GM19467 (cell line): ENCODE measurements around the gene MEAF6.
"Not testable (repeated sequence)": the region's sequence is repeated elsewhere in the genome, so short reads cannot be mapped to it uniquely, and the experiment has no call there.

Experiments used
- ATAC-seq: cut with Tn5 transposase; IDR thresholded peaks from one replicate; pipeline ENCODE4 v1.9.1; 2021; ENCODE audit warnings: mild to moderate bottlenecking, moderate library complexity; ENCODE audit not compliant: unreplicated experiment

MEAF6 gene

DNA sequence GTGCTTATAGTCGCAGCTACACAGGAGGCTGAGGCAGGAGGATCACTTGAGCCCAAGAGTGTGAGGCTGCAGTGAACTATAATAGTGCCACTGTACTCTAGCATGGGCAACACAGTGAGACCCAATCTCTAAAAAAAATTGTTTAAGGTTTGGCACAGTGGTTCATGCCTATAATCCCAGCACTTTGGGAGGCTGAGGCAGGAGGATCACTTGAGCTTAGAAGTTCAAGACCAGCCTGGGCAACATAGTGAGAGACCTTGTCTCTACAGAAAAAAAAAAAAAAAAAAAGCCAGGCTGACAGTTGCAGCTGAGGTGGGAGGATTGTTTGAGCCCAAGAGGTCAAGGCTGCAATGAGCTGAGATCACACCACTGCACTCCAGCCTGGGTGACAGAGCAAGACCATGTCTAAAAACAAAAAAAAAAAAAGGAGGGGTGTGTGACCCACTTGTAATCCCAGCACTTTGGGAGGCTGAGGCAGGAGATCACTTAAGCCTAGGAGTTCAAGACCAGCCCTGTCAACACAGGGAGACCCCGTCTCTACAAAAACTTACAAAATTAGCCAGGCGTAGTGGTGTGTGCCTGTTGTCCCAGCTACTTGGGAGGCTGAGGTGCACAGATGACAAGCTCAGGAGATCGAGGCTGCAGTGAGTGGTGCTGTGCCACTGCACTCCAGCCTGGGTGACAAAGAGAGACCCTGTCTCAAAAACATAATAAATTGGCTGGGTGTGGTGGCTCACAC lies 18.0 kb upstream of the MEAF6 start:
- ATAC-seq, result not testable (repeated sequence)

- ATAC-seq, result not testable (repeated sequence)
These were observed 15.3 kb upstream of the MEAF6 start for GRCh38 chr1:37529888-37530287.

DNA sequence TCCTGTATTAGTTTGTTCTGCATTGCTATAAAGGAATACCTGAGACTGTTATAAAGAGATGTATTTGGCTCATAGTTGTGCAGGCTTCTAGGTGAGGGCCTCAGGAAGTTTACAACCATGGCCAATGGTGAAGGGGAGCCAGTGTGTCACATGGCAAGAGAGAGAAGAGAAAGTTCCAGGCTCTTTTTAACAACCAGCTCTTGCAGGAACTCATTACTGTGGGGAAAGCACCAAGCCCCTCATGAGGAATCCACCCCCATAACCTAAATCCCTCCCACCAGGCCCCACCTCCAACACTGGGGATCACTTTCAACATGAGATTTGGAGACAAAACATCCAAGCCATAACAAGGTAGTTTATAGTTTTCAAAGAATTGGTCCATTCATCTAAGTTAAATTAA lies 5.0 kb upstream of the MEAF6 start:
- ATAC-seq, result no peak

- ATAC-seq, result not testable (repeated sequence)
These were observed 4.4 kb upstream of the MEAF6 start for GRCh38 chr1:37518929-37519328.

- not testable (repeated sequence) for ATAC-seq
These were observed 3.7 kb upstream of the MEAF6 start for GRCh38 chr1:37518241-37518640.

GRCh38 chr1:37517569-37517968 lies 3.0 kb upstream of the MEAF6 start:
- no peak for ATAC-seq

GRCh38 chr1:37515185-37516034 lies 844 bp upstream of the MEAF6 start:
- ATAC-seq, result no peak

DNA sequence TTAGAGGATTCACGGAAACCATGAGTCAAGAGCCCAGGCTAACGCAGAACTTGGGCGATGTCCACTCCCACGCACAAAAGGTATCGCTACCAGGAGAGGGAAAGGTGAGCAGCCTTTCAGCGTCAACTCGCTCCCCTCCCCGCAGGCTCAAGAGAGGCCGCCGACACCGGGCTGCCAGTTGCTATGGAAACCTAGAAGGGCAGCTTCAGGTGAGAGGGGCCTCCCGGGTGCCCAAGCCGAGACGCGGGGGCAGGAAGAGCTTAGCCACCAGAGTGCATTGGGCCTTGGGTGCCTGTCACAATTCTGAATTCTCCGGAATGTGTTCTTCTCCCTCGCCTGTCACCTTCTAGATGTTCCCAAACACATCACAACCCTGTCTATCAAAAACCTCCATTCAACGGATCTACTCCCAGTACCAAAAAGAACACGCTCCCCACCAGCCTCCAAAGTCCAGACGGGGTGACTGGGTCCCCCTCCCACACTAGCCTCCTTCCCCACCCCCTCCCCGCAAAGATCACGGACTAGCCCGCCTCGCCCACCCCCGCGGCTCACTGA lies 694 bp downstream of the MEAF6 start:
- peak; percentile 24 for ATAC-seq

DNA sequence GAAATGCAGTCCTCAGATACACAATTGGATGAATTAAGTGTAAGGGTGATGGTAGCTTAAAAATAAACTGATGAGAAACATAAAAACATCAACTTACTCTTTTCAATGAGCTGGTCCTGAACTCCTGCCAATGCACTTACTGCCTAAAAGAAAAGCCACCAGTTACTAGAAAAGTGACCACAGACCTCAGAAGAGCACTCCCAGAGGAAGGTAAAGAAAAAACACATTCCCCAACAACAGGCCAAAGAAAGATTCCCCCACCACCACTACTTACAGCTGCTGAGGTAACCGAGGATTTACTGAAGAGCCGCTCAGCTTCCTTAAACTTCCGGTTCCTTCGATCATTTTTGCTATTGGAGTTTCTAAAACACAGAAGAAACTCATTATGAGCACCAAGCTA lies 5.4 kb downstream of the MEAF6 start:
- no peak for ATAC-seq

DNA sequence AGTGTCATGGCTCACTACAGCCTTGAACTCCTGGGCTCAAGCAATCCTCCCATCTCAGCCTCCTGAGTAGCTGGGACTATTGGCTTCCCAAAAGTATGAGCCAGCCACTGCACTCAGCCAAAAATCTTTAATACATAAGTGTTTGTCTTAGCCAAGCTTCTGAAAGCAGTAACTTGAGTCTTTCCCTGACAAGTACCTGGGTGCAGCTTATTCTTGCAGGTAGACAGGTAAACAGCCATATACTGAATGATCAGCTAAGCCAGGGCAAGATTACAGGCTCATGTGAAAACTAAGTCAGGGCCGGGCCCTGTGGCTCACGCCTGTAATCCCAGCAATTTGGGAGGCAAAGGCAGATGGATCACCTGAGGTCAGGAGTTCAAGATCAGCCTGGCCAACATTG lies 7.8 kb downstream of the MEAF6 start:
- no peak for ATAC-seq

- not testable (repeated sequence) for ATAC-seq
These were observed 11.8 kb downstream of the MEAF6 start for GRCh38 chr1:37502791-37503190.

DNA sequence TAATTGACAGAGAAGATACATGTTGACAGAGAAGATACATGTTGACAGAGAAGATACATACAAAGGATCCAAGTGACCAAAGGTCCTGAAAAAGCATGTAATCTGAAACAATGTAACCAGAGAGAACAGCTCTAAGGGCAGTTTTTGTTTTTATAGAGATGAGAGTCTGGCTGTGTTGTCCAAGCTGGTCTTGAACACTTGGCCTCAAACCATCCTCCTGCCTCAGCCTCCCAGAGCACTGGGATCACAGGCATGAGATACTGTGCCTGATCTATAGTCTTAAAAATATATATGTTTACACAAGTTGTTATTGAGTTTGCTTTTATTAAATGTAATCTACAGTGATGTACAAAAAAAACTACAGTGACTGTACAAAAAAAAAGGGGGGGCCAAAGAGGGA lies 12.5 kb downstream of the MEAF6 start:
- ATAC-seq, result no peak

GRCh38 chr1:37501661-37502060 lies 12.9 kb downstream of the MEAF6 start:
- ATAC-seq, result no peak

DNA sequence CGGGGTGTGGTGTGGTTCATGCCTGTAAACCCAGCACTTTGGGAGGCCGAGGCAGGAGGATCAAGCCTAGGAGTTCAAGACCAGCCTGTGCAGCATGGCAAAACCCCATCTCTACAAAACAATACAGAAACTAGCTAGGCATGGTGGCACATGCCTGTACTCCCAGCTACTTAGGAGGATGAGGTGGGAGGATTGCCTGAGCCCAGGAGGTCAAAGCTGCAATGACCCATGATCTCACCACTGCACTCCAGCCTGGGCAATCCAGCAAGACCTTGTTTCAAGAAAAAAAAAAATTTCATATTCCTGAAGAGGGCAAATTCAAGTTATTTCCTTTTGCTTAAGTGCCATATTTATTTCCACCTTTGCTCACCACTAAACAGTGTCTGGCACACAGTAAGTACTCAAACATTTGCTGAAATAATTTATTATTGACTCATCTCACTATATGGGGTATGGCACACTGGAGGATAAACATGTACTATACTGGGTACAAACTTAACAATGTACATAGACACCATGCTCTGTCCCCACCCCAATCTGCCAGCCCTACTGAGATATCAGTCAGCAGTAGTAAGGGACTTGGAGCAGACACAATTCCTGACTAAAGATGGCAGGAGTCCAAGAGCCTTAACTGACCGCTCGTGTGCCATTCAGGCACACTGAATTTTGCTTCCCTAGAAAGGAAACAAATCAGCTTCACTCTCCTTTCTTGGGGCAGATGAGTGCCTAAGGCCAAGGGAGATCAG lies 15.5 kb downstream of the MEAF6 start:
- no peak for ATAC-seq

GRCh38 chr1:37497832-37498231 lies 16.7 kb downstream of the MEAF6 start:
- no peak for ATAC-seq

GRCh38 chr1:37495875-37496274 lies 18.7 kb downstream of the MEAF6 start:
- no peak for ATAC-seq

DNA sequence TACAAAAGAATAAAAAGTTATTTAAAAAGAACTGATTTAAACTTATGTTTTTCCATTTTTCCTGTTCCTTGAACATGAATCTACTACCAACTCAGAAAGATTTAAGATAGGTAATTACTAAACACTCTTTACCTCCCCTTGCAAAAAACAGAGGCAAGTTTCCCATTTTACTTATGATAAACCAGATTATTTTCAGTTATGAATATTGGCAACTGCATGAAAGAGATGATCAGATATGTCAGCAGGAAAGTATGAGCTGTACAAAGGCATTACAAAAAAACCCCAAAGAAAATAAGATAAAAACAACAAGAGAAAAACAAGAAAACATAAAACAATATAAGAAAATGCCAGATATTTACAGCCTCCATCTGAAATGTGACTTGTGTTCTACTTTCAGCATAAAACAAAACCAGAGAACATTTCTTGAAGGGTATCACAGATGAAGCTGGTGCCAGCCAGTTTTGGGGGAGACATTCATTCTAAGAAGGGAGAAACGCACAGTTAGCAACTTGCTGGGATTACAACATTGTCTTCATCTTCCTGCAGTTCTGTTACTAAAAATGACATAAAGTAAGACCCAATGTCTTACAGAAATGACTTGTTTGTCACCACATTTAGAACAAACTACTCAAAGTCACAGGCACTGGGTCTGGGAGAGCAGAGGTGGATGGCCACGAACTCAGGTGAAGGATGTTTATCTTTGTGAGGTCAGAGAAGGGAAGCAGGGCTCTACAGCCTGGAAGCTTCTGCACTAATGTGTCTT lies 21.0 kb downstream of the MEAF6 start:
- no peak for ATAC-seq

DNA sequence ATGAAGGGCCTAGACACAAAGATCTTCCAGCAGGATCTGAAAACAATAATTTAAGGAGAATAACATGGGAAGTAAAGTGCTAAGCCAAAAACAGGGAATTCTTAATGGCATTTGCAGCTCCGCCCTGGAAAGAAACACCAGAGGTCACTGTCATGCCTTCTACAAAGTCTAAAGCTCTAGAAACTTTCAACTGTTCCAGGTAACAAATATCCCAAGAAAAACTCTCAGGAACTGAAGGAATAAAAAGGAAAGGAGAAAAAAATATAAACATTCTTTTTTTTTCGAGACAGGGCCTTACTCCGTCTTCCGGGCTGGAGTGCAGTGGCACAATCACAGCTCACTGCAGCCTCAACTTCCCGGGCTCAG lies 27.0 kb downstream of the MEAF6 start:
- ATAC-seq, result no peak

GRCh38 chr1:37486680-37487618 lies 27.6 kb downstream of the MEAF6 start:
- no peak for ATAC-seq
